ENCODE results near the gene CLIC5.

Gene CLIC5

GRCh38 chr6:46053039-46053933, 37.6 kb upstream of the CLIC5 start:
- Histone ChIP-seq H3K9ac (ENCODE audit: low read depth, low read length, poor library complexity, severe bottlenecking) (no peak overlapping the region), H3K9me3 (ENCODE audit: insufficient read depth, low read depth, low read length) (no peaks in the 10 kb centered on the region), H3F3A (ENCODE audit: low read depth) (no peaks in the 10 kb centered on the region), H3K4me3 (ENCODE audit: low read length, poor library complexity, severe bottlenecking) (no peak overlapping the region), H3K4me1 (ENCODE audit: insufficient read depth, low read length, poor library complexity, severe bottlenecking) (no peaks in the 10 kb centered on the region), H4K20me1 (ENCODE audit: insufficient read depth, low read length, poor library complexity, severe bottlenecking) (no peaks in the 10 kb centered on the region), H3K36me3 (ENCODE audit: insufficient read depth, low read length) (no peaks in the 10 kb centered on the region), H2AFZ (ENCODE audit: low read length) (no peak overlapping the region), H3K4me2 (ENCODE audit: low read depth, low read length, poor library complexity, severe bottlenecking) (no peak overlapping the region), H3K27me3 (ENCODE audit: insufficient read depth, low read length, poor library complexity, severe bottlenecking) (peaks cover 13% of the 10 kb centered on the region), H3K79me2 (ENCODE audit: insufficient read depth, low read length) (no peaks in the 10 kb centered on the region), H3K9me2 (replicated peaks; ENCODE audit: low read depth, low read length) (no peaks in the 10 kb centered on the region)
- TF ChIP-seq EZH2phosphoT487 (IDR thresholded peaks at IDR 0.05; ENCODE audit: borderline replicate concordance), result no peak
- TF ChIP-seq CTCF (conservative IDR thresholded peaks at IDR 0.05; ENCODE audit: low read length), result no peak

- Histone ChIP-seq H3K4me2 (ENCODE audit: low read depth, low read length, poor library complexity, severe bottlenecking) (no peak overlapping the region), H3K79me2 (ENCODE audit: insufficient read depth, low read length) (no peaks in the 10 kb centered on the region), H3F3A (ENCODE audit: low read depth) (no peaks in the 10 kb centered on the region), H3K27me3 (ENCODE audit: insufficient read depth, low read length, poor library complexity, severe bottlenecking) (peaks cover 13% of the 10 kb centered on the region), H3K9me2 (replicated peaks; ENCODE audit: low read depth, low read length) (no peaks in the 10 kb centered on the region), H3K36me3 (ENCODE audit: insufficient read depth, low read length) (no peaks in the 10 kb centered on the region), H4K20me1 (ENCODE audit: insufficient read depth, low read length, poor library complexity, severe bottlenecking) (no peaks in the 10 kb centered on the region), H2AFZ (ENCODE audit: low read length) (no peak overlapping the region), H3K4me1 (ENCODE audit: insufficient read depth, low read length, poor library complexity, severe bottlenecking) (no peaks in the 10 kb centered on the region), H3K9ac (ENCODE audit: low read depth, low read length, poor library complexity, severe bottlenecking) (no peak overlapping the region), H3K9me3 (ENCODE audit: insufficient read depth, low read depth, low read length) (no peaks in the 10 kb centered on the region), H3K4me3 (ENCODE audit: low read length, poor library complexity, severe bottlenecking) (no peak overlapping the region)
- TF ChIP-seq CTCF (conservative IDR thresholded peaks at IDR 0.05; ENCODE audit: low read length) (no peak), EZH2phosphoT487 (IDR thresholded peaks at IDR 0.05; ENCODE audit: borderline replicate concordance) (no peak)
Measured at GRCh38 chr6:46052479-46052878, 36.8 kb upstream of the CLIC5 start.

- no peak for TF ChIP-seq CTCF (conservative IDR thresholded peaks at IDR 0.05; ENCODE audit: low read length)
- no peak for TF ChIP-seq EZH2phosphoT487 (IDR thresholded peaks at IDR 0.05; ENCODE audit: borderline replicate concordance)
- H3K4me3 ChIP-seq (ENCODE audit: low read length, poor library complexity, severe bottlenecking), result no peak overlapping the region
- no peaks in the 10 kb centered on the region for H4K20me1 ChIP-seq (ENCODE audit: insufficient read depth, low read length, poor library complexity, severe bottlenecking)
- H3F3A ChIP-seq (ENCODE audit: low read depth), result no peaks in the 10 kb centered on the region
- peaks cover 13% of the 10 kb centered on the region for H3K27me3 ChIP-seq (ENCODE audit: insufficient read depth, low read length, poor library complexity, severe bottlenecking)
- no peaks in the 10 kb centered on the region for H3K4me1 ChIP-seq (ENCODE audit: insufficient read depth, low read length, poor library complexity, severe bottlenecking)
- no peak overlapping the region for H3K9ac ChIP-seq (ENCODE audit: low read depth, low read length, poor library complexity, severe bottlenecking)
- no peaks in the 10 kb centered on the region for H3K9me3 ChIP-seq (ENCODE audit: insufficient read depth, low read depth, low read length)
- no peak overlapping the region for H3K4me2 ChIP-seq (ENCODE audit: low read depth, low read length, poor library complexity, severe bottlenecking)
- no peaks in the 10 kb centered on the region for H3K79me2 ChIP-seq (ENCODE audit: insufficient read depth, low read length)
- no peaks in the 10 kb centered on the region for H3K36me3 ChIP-seq (ENCODE audit: insufficient read depth, low read length)
- H2AFZ ChIP-seq (ENCODE audit: low read length), result no peak overlapping the region
- H3K9me2 ChIP-seq (replicated peaks; ENCODE audit: low read depth, low read length), result no peaks in the 10 kb centered on the region
Measured at GRCh38 chr6:46051962-46052361, 36.3 kb upstream of the CLIC5 start.
